Activated naive CD4-positive, alpha-beta T cell treated with anti-CD3 and anti-CD28 coated beads, Interleukin-2, amount 50 U/mL, for 72 hours (primary cell): ENCODE results near the gene ZFHX3. TPM values are rescaled to one million over a fixed set of nuclear protein-coding genes. Genes with fewer than 3 reads are reported as not detected.

Experiments used
- ATAC-seq, 2 donors: fragments of 150-1000 bp; cut with Tn5 transposase; 2 replicates each; pipeline ENCODE4 v1.10.0; 2021; ENCODE audit warnings: mild to moderate bottlenecking in 2 of 2, moderate library complexity in 2 of 2
- DNase-seq, 2 donors: peaks; one replicate each; pipeline ENCODE4 v3.0.0; 2021 to 2022; ENCODE audit warnings: low spot score in 2 of 2
- H3K27ac Mint-ChIP-seq, 2 donors: one replicate each; pipeline ENCODE4 v1.8.0; 2022; ENCODE audit warnings: mild to moderate bottlenecking in 2 of 2, mixed read lengths in 2 of 2
- H3K36me3 Mint-ChIP-seq, 2 donors: one replicate each; pipeline ENCODE4 v1.8.0; 2022; ENCODE audit warnings: mixed read lengths in 2 of 2
- H3K9me3 Mint-ChIP-seq, 2 donors: one replicate each; pipeline ENCODE4 v1.8.0; 2022; ENCODE audit warnings: mixed read lengths in 2 of 2
- total RNA-seq, 2 donors: library from RNA; stranded (reverse); gene quantifications; one replicate each; pipeline ENCODE4 v1.2.3, GENCODE V29; 2022

ZFHX3 gene
- total RNA-seq, 2 donors from 2014 or later, result 0.07 to 1.7 TPM

DNA sequence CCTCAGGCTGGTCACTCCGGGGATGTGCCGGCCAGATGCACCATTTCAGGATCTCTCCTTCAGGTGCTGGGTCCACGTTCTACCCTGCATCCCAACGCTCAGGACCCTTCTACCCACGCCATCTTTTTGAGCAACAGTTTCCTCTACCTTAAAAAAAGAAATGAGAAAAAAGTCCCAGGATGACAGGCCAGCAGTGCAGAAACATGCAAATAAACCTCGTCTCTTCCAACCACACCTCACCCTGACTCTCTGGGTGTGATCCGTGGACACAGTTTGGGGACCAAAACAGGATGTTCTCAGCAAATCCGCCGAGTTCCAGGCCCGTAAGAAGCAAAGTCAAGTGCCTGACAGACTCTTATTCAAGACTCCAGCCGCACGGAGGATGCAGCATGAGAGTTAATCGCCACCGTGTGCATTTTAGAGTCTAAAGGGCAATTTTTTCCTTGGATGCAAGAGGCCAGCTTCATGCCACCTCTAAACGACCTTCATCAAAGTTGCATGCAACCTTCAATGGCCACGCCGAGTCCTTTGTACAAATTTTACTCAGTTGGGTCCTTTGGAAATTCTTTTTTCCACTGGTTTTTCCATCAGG lies 99.6 kb downstream of the ZFHX3 start:
- no peaks in the 10 kb centered on the region for H3K9me3 Mint-ChIP-seq
- ATAC-seq (no peak), DNase-seq (no peak)
- no peaks in the 10 kb centered on the region for H3K36me3 Mint-ChIP-seq
- no peak overlapping the region for H3K27ac Mint-ChIP-seq

DNA sequence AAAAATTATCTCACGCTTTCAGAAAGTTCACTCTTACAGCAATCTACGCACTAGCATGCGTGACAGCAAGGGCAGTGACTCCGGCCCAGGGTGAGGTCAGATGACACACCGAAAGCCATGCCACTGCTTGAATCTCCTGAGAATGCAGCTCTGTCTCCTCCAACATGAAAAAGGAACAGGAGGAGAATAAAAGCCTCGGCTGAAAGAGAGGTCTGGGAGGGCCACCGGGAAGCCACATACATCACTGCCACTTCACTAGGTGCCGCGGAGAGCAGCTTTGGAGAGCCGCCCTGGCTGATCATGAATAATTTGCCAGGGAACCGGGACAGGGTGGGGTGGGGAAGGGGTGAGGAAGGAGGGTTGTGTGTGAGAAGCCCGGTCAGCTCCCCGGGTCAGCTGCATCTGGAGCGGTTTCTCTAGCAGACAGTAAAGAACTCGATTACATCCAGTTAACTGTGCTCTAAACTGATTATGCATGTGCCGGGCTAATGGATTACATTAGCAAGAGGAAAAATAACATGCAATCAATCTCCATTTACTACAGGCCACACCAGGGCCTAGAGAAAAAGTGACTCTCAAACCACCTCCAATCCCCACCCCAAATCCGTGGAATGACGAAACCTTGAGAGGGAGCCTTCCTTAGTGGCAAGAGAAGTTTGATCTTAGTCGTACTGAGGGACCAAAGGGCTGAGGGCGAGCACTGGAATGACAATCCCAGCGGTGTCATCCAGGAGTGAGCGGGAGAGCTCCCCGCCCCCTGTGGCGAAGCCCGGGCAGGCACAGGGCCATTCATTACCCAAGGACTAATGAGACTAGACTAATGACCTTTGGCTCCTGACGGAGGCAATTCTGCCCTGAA lies 100.3 kb downstream of the ZFHX3 start:
- no peaks in the 10 kb centered on the region for H3K36me3 Mint-ChIP-seq

DNA sequence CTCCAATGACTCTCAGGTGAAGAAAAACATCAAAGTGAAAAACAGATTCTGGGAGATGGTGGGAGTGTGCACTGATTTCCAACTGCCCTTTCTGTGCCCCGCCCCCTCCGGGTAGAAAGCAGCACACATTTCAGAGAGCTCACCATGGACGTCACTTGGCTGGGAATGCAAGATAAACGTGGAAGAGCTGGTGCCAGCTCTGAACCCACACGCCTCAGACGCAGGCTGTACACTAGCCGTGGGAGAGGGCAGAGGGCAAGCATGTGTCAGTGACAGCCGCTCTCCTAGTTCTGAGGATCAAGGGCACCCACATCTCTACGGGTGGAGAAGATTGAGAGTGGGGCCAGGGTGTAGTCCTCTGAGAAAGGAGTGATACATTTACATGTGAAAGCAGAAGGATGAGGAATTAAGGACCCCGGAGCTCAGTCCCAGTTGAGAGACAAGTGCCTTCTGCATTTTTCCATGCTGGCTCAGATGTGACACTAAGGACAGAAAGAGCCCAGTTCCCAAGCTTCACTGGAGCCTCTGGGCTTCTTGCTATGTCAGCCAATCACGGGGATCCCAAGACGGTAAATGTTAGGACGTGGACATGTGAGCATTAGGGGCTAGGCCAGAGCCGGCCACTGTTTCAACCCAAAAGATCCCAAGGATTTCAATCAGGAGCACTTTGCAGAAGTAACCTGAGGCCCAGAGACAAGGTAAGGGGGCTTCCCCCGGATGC lies 101.3 kb downstream of the ZFHX3 start:
- ATAC-seq (no peak), DNase-seq (no peak)
- no peaks in the 10 kb centered on the region for H3K36me3 Mint-ChIP-seq
- H3K27ac Mint-ChIP-seq, result no peak overlapping the region
- no peaks in the 10 kb centered on the region for H3K9me3 Mint-ChIP-seq

More for the DNA sequence above, 100.3 kb downstream of the ZFHX3 start:
- Mint-ChIP-seq H3K27ac (no peak overlapping the region), H3K9me3 (no peaks in the 10 kb centered on the region)
- no peak for DNase-seq
- ATAC-seq, result no peak

DNA sequence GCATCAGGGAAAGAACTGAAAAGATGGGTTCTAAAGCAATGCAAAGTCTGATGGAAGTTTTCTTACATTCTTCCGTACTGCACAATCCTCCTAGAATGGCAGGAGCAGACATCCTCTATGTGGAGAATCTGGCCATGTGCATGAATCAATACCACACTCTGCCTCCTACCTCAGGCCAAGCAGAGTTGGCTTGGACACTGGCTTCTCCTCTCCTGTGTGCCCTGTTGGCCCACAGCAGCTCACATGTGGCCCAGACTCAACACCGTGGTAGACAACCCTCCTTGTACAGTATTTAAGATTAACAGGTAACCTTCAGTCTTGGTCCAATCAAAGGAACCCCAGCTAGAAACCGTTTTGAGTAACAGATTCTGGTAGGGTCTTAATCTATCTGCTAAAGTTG lies 101.9 kb downstream of the ZFHX3 start:
- Mint-ChIP-seq H3K9me3 (no peaks in the 10 kb centered on the region), H3K36me3 (no peaks in the 10 kb centered on the region), H3K27ac (no peak overlapping the region)
- DNase-seq (no peak), ATAC-seq (no peak)

DNA sequence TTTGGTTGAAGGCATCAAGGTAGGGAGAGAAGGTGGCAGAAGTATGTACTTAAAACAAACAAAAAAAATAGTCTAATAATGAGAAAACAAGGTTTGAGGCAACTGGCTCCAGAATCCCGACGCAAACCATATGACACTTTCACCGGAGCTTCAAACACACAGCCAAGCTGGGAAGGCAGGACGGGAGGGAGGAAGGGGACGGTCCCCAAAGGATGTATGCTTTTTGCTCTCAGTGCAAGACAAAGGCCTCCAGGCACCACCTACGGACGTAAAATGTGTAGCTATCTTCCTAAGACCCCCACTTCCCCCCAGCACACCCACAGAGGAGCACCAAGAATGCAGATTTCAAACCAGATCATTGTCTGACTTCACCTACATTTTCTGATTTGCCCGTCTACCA lies 102.3 kb downstream of the ZFHX3 start:
- no peaks in the 10 kb centered on the region for H3K36me3 Mint-ChIP-seq
- H3K27ac Mint-ChIP-seq, result no peak overlapping the region
- no peak for ATAC-seq
- no peak for DNase-seq
- no peaks in the 10 kb centered on the region for H3K9me3 Mint-ChIP-seq

DNA sequence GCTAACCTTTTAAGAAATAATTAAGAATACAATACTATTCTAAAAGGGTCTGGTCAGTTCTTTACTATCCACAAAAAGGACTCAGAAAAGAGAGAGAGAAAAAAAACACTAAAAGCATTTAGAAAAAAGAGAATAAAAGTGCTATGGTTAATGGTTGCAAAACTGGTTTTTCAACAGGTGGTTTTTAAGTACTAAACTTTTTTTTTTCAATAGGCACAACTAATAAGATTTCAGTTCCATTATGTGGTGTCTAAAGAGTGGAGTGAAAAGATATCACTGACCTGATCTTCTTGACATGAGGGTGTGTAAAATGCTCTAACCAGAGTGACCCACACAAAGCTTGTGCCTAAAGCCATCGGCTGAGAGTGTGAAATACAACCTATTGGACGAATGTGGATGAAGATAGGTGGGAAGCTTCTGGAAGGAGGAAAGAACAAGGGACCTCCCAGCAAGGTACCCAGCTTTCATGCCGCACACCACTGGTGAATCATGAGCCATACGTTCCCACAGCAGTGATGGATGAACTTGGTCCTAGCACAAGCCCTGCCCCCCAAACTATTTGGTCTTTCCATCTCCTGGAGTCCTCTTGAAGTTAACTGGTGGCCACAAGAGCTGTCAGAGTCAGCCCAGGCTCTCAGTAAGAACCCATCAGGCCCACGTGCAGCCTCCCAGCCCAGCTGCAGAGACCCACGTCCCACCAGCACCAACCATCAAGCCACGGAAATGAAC lies 103.0 kb downstream of the ZFHX3 start:
- no peak overlapping the region for H3K27ac Mint-ChIP-seq
- ATAC-seq (no peak), DNase-seq (no peak)
- H3K36me3 Mint-ChIP-seq, result no peaks in the 10 kb centered on the region
- H3K9me3 Mint-ChIP-seq, result no peaks in the 10 kb centered on the region

DNA sequence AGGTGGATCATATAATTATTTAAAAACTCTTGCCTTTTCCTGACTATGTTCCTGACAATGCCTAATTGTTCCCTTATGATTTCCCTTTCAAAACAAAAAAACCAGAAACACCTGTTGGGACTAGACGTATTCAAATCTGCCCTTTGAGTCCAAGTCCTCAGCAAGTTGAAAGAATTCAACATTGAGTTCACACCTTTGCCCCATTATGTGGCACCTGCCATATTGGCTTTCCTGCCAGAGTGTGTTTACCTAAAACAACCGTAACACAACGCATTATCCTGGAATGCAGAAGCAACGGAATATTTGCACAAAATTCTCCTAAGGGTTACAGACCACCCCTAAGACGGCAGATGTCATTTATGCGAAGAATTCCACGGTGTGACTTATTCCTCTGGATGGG lies 105.9 kb downstream of the ZFHX3 start:
- H3K9me3 Mint-ChIP-seq, result no peaks in the 10 kb centered on the region
- ATAC-seq (no peak), DNase-seq (no peak)
- no peaks in the 10 kb centered on the region for H3K36me3 Mint-ChIP-seq
- no peak overlapping the region for H3K27ac Mint-ChIP-seq

DNA sequence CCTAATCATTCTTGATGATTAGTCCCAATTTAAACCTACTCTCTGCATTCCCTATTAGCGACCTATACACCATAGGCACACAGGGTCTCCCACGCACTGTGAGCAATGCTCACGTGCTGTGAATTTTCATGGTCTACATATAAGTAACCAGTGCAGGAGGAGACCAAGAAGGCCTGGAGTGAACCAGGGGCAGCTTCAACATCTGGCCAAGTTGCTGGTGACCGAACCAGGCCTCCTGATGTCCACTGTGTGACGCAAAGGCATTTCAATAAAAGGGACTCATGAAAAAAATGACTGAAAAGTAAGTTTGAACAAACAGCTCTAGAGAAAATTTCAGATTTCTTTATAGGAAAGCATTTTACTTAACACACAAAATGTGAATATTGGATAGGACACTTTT lies 107.0 kb downstream of the ZFHX3 start:
- Mint-ChIP-seq H3K9me3 (no peaks in the 10 kb centered on the region), H3K36me3 (no peaks in the 10 kb centered on the region), H3K27ac (no peak overlapping the region)
- no peak for DNase-seq
- ATAC-seq, result no peak

DNA sequence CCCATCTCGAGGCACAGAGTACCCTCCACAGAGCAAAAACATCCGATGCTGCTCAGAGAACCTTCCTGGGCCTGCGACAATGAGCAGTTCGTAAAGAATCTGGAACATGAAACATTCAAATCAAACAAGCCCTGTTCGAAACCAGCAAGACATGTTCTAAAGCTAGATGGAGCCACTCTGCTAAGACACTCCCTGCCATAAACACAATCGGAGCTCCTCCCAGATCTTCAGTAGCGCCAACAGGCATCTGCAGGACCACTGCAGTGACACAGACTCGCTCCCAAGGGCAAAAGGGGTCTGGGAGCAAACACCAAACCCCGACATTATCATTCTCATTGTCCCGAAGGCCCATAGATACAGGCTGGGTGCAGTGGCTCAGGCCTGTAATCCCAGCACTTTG lies 108.7 kb downstream of the ZFHX3 start:
- no peak for ATAC-seq
- no peak overlapping the region for H3K27ac Mint-ChIP-seq
- no peak for DNase-seq
- no peaks in the 10 kb centered on the region for H3K9me3 Mint-ChIP-seq
- H3K36me3 Mint-ChIP-seq, result no peaks in the 10 kb centered on the region

DNA sequence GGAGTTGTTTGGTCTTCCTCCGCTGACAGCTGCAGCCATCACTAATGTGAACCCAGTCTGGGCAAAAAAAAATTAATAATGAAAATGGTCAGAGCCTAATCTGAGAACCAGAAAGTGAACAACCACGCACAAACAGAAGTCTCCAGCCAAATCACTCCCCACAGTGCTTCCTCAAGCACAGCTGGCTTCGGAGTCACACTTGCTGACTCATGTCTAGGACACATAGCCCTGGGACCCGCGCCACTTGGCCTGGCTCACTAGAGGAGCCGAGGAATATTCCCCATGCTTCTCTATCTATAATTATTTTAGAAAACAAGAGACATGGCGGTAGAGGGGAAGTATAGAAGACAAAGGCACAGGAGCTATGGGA lies 109.1 kb downstream of the ZFHX3 start:
- Mint-ChIP-seq H3K36me3 (no peaks in the 10 kb centered on the region), H3K9me3 (no peaks in the 10 kb centered on the region), H3K27ac (no peak overlapping the region)
- no peak for ATAC-seq
- DNase-seq, result no peak

DNA sequence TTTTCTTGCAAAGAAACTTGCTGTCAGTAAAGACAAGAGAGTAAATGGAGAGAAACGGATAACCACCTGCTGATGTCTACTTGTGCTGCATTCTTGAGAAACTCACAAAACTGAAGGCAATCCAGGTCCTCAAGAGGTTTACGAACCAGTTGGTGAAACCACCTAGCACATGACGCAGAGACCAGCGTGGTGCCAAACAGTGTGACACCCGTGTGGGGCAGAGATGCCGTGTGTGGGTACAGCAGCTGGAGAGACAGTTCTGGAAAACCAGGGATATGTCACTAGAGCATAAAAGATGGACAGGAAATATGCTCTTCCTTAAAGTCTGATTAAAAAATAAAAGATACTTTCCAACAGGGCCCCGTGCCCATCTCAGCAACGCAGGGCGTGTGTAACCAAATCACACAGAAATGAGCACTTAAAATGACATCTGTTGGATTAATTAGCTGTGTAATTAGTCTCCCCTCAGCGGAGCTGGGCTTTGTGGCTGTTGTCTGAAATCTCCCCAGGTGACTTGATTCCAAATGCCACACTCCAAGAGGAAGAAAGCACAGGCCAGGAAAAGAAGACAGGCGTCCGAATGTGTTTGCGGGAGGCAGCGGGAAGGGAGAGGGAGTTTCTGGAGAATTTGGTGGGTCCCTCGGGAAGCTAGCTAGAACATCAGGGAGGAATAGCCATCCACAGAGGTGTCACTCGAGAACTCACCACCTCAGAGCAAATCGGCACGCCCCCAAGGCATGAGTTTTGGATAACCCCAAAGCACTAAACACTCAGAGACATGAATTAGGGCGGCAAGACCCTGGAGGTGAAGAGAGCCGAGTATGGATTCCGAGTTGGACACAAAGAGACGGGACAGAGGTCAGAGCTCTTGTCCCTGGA lies 109.8 kb downstream of the ZFHX3 start:
- DNase-seq, result no peak
- Mint-ChIP-seq H3K27ac (peak overlapping the region in 1 of 2 donors; percentile 3), H3K36me3 (no peaks in the 10 kb centered on the region), H3K9me3 (no peaks in the 10 kb centered on the region)
- no peak for ATAC-seq

DNA sequence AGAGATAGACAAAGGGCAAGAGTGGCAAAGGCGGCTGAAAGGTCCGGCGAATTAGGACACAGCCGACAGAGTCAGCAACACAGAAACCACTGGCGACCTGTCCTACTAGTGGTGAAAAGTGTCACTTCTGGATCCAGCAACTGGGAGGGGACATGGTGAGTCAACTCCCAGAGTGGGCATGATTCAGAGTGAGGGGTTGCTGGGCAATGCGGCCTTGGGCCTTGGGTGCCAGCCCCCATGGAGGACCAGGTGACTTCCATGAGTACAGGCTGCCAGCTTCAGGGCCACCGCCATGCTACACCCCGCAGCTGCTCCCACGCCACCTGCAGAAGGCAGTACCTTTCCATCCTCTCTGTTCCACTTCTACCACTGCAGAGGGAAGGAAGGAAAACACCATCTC lies 110.6 kb downstream of the ZFHX3 start:
- ATAC-seq (no peak), DNase-seq (no peak)
- no peaks in the 10 kb centered on the region for H3K9me3 Mint-ChIP-seq
- peak overlapping the region in 1 of 2 donors; percentile 3 for H3K27ac Mint-ChIP-seq
- H3K36me3 Mint-ChIP-seq, result no peaks in the 10 kb centered on the region

DNA sequence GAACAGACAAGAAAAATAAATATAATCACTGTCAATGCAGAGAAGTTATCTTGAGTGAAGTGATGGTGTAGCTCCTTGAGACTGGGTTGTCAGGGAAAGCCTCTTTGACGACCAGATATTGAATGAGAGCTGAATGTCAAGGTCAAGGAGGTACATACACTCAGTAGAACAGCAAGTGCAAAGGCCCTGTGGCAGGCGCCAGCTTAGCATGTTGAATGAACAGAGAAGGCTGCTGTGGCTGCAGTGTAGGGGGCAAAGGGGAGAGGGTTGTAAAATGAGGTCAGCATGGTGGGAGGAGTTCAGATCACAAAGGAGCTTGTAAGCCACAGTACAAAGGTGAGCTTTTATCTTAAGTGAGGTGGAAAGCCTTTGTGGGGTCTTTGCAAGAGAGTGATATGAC lies 111.5 kb downstream of the ZFHX3 start:
- Mint-ChIP-seq H3K27ac (no peak overlapping the region), H3K9me3 (no peaks in the 10 kb centered on the region), H3K36me3 (no peaks in the 10 kb centered on the region)
- ATAC-seq (no peak), DNase-seq (no peak)

DNA sequence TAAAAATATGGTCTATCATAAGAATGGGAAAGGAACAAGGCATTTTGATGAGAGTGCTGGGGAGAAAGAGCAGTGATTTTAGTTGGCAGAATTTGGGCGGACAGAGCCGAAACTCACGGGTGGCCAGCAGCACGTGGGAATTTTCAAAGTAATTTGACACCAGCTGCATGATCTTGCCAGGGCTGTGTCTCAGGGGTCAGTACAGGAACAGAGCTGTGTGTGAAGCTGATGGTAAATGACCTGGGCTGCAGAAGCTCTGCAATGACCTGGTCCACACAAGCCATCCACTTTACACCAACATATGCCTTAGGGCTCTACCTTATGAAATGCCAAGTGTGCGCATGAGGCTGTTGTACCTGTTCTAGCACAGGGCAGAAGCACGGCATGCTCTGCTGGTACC lies 112.0 kb downstream of the ZFHX3 start:
- Mint-ChIP-seq H3K9me3 (no peaks in the 10 kb centered on the region), H3K36me3 (no peaks in the 10 kb centered on the region), H3K27ac (no peak overlapping the region)
- DNase-seq, result no peak
- ATAC-seq, result no peak

DNA sequence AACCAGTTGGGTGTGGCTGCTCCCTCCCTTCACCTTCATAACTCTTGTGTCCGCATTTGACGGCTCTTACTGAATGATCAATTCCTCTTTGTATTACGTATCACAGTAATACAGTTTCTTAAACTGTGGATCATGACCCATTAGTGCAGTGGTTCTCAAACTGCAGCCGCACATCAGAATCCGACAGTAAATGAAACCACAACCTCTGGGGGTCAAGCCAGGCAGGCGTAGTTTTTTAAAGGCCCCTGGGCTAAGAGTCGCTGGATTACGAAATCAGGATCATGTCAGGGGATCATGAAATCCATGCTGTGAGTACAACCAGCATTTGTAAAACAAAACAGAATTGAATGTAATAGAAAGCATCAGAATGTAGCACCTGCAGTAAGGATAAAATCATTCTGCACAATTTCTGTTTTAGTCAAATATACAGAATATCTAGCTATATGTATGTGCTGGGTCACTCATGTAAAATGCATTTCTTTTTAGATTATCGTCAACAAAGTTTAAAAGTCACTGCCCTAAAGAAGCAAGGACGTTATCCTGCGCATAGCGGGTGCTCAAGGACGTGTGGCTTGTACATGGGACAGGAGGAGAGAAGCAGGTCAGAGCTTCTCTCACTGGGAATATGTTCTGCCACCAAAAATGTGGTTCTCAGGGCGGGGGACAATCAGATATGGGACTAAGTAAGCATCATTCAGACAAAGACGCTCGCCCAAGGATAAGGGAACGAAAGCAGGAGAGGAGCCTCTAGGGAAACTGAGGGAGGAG lies 113.1 kb downstream of the ZFHX3 start:
- ATAC-seq (no peak), DNase-seq (no peak)
- no peaks in the 10 kb centered on the region for H3K36me3 Mint-ChIP-seq
- H3K9me3 Mint-ChIP-seq, result no peaks in the 10 kb centered on the region
- H3K27ac Mint-ChIP-seq, result no peak overlapping the region
